HG02763 (cell line): ENCODE data around the gene SH3RF1.

ENCODE experiments used
- ATAC-seq: cut with Tn5 transposase; IDR thresholded peaks from one replicate; pipeline ENCODE4 v1.9.1; 2021; ENCODE audit warnings: mild to moderate bottlenecking, moderate library complexity; ENCODE audit not compliant: unreplicated experiment

SH3RF1 gene

GRCh38 chr4:169142391-169142790, 128.4 kb downstream of the SH3RF1 start:
- no peak for ATAC-seq

- no peak for ATAC-seq
Measured at GRCh38 chr4:169139021-169139420, 131.7 kb downstream of the SH3RF1 start.

- ATAC-seq, result no peak
Measured at GRCh38 chr4:169137558-169137920, 133.2 kb downstream of the SH3RF1 start.

- no peak for ATAC-seq
Measured at GRCh38 chr4:169136796-169137557, 133.8 kb downstream of the SH3RF1 start.

- ATAC-seq, result no peak
Measured at GRCh38 chr4:169136330-169136729, 134.4 kb downstream of the SH3RF1 start.

GRCh38 chr4:169135776-169136175, 135.0 kb downstream of the SH3RF1 start:
- no peak for ATAC-seq

- no peak for ATAC-seq
Measured at GRCh38 chr4:169133932-169134331, 136.8 kb downstream of the SH3RF1 start.

GRCh38 chr4:169132561-169133305, 138.0 kb downstream of the SH3RF1 start:
- no peak for ATAC-seq

- ATAC-seq, result no peak
Measured at GRCh38 chr4:169131556-169132208, 139.1 kb downstream of the SH3RF1 start.

- ATAC-seq, result no peak
Measured at GRCh38 chr4:169128902-169129301, 141.9 kb downstream of the SH3RF1 start.

- ATAC-seq, result no peak
Measured at GRCh38 chr4:169127314-169127713, 143.4 kb downstream of the SH3RF1 start.

- ATAC-seq, result no peak
Measured at GRCh38 chr4:169124661-169125060, 146.1 kb downstream of the SH3RF1 start.

GRCh38 chr4:169122422-169122821, 148.3 kb downstream of the SH3RF1 start:
- no peak for ATAC-seq

- no peak for ATAC-seq
Measured at GRCh38 chr4:169121861-169122382, 148.8 kb downstream of the SH3RF1 start.

- no peak for ATAC-seq
Measured at GRCh38 chr4:169120624-169121023, 150.1 kb downstream of the SH3RF1 start.

GRCh38 chr4:169119536-169119935, 151.2 kb downstream of the SH3RF1 start:
- ATAC-seq, result no peak

GRCh38 chr4:169117591-169118081, 153.1 kb downstream of the SH3RF1 start:
- no peak for ATAC-seq

GRCh38 chr4:169116270-169116901, 154.4 kb downstream of the SH3RF1 start:
- ATAC-seq, result no peak

GRCh38 chr4:169115897-169116254, 154.9 kb downstream of the SH3RF1 start:
- ATAC-seq, result no peak

GRCh38 chr4:169115144-169115896, 155.4 kb downstream of the SH3RF1 start:
- no peak for ATAC-seq
